NCI-H1105 (cell line): Measurements from ENCODE around the gene RANBP9.

Experiments
- DNase-seq: peaks from one replicate; lab custom pipeline; 2025; lab: John Stamatoyannopoulos, UW

Gene RANBP9

GRCh38 chr6:13711733-13712598 is at the start of gene RANBP9:
TSS of gene RANBP9 (minus strand) at chr6:13711835. CDS start at chr6:13711505, 330 bp downstream.
- DNase-seq = peak; percentile 88

DNA sequence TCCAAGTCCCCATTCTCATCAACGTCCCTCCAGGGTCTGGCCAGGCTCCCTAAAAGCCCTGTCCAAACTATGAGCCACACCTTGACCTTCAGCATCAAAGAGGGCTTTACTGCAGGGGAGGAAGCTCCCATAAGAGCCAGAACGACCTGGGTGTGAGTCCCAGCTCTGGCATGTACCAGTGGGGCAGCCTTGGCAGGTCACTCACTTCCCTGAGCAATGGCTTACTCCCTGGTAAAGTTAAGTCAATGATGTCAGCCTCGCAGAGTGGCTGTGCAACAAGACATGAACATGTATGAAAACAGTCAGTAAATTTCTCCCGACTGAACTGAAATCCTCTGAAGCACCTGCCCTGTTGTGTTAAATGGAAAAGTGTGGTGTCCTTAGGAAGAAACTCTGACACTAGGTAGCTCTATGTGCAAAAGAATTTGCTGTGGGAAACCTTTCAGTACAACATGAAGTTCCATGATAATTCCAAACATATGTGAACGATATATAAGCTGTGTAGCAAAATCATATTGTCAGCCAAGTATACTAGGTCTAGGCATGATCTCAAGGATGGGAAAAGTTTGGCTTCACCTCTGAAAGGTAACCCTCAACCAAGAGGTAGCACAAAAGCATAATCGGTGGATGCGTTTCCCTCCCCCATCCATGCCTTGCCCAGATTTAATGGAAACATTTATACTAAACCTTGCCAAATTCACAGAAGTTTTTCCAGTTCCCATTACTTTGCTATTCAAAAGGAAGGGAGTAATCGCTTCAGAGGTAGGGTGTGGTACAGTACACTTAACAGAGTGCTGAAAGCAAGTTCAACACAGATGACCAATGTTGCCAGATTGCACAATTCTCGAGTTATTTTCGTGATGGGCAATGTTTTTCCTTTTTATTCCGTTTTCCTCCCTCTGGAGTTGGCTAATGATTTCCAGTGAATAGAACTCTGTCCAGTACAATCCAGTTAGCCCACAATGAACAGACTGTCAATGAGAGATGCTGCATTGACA is 49.0 kb upstream of the RANBP9 start:
- DNase-seq = no peak

GRCh38 chr6:13759025-13759424 is 47.4 kb upstream of the RANBP9 start:
- no peak for DNase-seq

DNA sequence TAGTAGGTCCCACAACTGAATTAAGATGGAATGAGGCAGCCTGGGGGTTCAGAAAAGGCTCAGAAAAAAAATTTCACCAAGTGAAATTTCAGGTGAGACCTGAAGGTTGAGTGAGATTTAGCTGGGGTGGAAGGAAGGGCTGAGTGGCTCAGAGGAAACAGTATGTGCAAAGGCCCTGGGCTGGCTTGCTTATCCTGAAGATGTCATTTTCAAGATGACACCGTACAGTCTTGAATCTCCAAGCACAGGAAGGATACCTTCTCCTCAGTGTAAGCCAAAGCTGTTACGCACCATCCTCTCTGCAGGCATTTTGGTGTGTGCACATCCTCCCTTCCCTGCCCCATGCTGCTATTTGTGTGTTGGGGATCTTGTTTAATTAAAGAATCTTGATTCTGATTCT is 43.0 kb upstream of the RANBP9 start:
- DNase-seq = no peak

GRCh38 chr6:13743736-13744127 is 32.1 kb upstream of the RANBP9 start:
- DNase-seq = no peak

GRCh38 chr6:13742961-13743735 is 31.5 kb upstream of the RANBP9 start:
- no peak for DNase-seq

DNA sequence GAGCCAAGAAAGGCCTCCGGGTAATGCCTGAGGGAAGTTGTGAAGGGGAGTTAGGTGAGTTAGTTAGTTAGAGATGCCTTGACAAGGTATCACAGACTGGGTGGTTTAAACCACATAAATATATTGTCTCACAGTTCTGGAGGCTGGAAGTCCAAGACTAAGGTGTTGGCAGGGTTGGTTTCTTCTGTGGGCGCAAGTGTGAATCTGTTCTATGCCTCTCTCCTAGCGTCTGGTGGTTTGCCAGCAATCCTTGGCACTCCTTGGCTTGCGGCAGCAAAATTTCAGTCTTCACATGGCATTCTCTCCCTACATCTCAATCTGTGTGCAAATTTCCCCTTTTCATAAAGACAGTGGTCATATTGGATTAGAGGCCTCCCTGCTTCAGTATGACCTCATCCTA is 29.7 kb upstream of the RANBP9 start:
- no peak for DNase-seq

GRCh38 chr6:13735031-13735430 is 23.4 kb upstream of the RANBP9 start:
- no peak for DNase-seq

DNA sequence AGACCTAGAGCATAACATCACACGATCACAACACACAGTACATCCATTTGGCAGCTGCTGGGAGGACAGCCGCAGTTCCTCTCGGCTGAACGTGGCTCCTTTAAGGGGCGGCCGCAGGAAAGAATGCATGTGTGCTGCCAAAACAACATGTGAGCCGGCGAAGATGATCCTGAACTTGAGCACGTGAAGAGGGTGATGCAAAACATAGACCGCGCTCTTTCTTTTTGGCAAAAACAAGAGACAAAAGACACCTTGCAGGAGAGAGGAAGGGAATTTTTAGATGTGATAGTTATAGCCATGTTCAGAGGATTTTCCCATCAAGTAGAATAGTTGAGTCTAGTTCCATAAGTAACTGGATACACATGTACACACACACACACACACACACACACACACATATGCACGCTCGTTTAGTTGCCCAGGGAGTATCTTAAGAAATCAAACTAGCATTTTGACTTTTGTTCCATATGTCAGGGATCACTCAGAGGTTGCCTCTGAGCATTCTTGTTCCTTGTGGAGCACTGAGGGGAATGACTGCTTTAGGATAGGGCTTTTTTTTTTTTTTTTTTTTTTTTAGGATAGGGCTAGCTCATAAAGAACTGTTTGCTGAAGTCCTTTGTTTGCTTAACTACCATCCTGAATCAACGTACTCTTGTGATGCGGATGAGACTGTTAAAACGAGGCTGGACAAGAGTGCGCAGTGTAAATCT is 21.7 kb upstream of the RANBP9 start:
- DNase-seq = peak; percentile 77

DNA sequence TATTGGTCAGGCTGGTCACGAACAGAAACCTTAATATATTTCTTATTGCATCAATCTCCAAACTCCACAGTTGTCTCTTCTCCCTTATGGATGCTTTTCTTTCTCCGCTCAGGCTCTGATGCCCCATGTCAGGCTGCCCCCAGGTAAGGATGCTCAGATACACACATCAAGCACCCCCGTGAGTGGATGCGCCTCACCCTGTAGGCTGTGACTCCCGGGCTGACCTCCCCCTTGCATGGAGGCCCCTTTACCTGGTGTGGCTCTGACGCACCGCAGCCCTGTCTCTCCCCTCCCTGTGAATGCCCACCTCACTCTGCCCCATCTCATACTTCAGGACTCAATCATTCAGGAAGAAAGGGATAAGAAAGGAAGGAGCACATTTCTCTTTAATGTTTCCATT is 19.1 kb upstream of the RANBP9 start:
- DNase-seq = no peak

DNA sequence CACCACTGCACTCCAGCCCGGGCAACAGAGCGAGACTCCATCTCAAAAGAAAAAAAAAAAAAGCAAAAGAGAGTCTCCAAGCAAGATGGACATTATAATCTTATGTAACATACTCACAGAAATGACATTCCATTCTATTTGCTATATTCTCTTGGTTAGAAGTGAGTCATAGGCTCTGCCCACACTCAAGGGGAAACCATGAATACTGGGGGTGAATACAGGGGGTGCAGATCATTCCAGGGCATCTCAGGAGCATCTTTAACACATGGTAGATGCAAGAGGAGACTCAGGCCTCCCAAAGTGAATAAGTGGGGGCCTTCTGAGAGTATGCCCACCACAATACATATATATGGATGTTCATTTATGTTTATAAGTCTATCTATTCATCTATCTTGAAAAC is 18.3 kb upstream of the RANBP9 start:
- no peak for DNase-seq

GRCh38 chr6:13725570-13725969 is 13.9 kb upstream of the RANBP9 start:
- no peak for DNase-seq

- no peak for DNase-seq
Observed at GRCh38 chr6:13725052-13725451, 13.4 kb upstream of the RANBP9 start.

GRCh38 chr6:13724182-13724581 is 12.5 kb upstream of the RANBP9 start:
- DNase-seq = no peak

DNA sequence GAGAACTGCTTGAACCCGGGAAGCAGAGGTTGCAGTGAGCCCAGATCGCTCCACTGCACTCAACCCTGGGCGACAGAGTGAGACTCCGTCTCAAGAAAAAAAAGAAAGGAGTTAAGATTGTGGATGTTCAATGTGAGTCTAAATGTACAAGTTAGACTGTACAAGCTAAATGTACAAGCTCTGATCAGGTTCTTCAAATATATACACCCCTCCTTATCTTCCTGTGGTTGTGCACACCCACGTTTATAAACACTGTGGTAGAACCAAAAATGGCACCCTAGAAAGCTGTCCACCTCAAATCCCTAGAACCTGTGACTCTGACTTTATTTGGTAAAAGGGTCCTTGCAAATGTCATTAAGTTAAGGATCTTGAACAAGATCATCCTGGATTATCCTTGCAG is 11.2 kb upstream of the RANBP9 start:
- DNase-seq = no peak

DNA sequence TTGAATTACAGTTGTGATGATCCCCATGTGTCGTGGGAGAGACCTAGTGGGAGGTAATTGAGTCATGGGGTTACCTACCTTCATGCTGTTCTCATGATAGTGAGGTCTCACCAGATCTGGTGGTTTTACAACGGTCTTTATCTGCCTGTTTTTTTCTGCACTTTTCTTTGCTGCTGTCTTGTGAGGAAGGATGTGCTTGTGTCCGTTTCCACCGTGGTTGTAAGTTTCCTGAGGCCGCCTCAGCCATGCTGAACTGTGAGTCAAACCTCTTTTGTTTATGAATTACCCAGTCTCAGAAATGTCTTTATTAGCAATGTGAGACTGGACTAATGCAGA is 6.5 kb upstream of the RANBP9 start:
- no peak for DNase-seq

DNA sequence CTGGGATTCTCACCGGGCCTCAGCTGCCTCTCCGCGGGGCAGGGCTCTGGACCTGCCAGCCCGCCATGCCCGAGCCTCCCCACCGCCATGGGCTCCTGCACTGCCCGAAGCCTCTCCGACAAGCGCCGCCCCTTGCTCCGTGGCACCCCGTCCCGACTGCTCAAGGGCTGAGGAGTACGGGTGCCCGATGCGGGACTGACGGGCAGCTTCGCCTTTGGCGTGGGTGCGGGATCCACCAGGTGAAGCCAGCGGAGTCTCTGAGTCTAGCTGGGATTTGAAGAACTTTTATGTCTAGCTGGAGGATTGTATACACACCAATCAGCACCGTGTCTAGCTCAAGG is 5.3 kb upstream of the RANBP9 start:
- no peak for DNase-seq

DNA sequence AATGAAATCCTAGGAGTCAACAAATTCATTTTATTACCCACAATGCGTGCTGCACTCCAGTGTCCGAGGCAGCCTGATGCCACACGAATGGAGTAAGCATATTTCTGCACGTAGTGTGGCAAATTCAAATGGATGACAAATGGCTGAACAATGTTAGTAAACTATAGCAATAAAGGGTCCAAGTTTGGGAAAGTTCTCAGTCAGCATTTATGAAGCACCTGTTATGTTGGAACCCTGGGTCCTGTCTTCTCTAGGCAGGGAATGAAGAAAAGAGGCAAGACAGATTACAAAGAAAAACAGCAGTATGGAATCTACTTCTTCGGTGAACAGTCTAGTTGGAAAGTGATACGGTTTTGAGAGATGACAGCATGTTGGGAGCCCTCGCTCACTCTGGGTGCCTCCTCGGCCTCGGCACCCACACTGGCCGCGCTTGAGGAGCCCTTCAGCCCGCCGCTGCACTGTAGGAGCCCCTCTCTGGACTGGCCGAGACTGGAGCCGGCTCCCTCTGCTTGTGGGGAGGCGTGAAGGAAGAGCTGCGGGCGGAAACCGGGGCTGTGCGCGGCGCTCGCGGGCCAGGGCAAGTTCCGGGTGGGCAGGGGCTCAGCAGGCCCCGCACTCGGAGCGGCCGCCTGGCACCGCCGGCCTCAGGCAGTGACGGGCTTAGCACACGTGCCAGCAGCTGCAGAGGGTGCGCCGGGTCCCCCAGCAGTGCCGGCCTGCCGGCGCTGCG is 4.8 kb upstream of the RANBP9 start:
- no peak for DNase-seq

DNA sequence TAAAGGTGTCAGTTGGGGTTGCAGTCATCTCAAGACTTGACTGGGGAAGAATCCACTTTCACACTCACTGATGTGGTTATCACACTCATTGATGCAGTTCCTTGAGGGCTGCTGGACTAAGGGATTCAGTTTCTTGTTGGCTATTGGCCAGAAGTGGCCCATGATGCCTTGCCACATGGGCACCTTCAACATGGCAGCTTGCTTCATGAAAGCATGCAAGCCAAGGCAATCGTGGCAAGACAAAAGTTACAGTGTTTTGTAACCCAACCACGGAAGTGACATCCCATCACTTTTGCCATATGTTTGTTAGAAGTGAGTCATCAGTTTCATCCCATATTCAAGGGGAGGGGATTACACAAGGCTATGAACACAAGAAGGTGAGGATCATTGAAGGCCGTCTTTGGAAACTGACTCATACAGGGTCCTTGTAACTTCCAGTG is 3.8 kb upstream of the RANBP9 start:
- no peak for DNase-seq

DNA sequence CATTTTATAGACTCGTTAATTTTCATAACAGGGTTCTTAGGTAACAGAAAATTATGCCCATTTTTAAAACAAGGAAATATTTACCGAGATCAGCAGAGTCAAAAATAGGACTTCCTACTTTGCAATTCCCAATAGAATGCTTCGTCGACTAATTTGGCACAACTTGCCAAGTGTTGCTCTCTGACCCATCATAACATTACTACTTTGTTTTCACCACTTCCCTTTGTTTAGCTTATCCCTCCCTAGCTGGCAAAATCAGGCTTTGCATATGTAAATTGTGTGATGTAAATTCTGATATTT is 914 bp upstream of the RANBP9 start:
- DNase-seq = no peak

GRCh38 chr6:13711324-13711732 is 307 bp downstream of the RANBP9 start:
- no peak for DNase-seq
